SKM-1 (cell line): Measurements from ENCODE around the gene CORO6.

Source experiments
- DNase-seq: peaks from one replicate; lab custom pipeline; 2025; ENCODE audit not compliant: unreplicated experiment; lab: John Stamatoyannopoulos, UW

Gene CORO6

DNA sequence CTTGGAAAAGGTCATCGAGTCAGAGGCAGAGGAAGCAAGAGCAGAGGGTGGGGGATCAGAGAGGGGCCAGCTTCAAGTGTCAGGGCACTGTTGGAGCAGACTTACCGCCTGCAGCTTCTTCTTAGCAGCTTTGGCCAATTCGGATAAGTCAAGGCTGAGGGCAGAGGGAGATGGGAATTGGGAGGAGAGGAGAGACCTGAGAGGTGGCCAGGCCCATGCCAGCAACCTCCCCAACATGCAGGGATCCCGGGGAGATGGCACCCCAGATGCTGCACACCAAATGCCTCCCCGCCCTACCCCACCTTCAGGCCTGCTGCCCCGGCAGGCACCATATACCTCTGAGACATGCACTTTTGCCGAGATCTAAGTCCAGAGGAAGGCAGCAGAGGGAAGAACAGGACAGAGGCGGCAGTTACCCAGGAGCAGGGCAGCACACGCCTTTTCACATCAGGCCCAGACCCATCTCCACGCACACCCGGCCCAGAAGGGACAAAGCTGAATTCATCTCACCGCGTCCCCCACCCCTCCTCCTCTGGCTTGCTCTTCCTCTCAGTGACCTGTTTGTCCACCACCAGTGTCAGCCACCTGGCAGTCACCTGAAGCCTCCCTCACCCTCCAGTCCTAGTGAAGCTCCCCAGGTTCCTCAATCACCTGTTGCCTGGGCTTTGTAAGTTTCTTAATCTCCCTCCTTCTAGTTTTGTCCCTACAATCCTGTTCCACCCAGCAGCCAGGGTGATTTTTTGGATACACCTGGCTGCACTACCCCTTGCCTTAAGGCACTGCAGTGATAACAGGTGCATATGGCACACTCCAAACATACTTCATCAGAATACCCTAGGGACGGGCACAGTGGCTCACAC lies 43.9 kb downstream of the CORO6 start:
- no peak for DNase-seq

DNA sequence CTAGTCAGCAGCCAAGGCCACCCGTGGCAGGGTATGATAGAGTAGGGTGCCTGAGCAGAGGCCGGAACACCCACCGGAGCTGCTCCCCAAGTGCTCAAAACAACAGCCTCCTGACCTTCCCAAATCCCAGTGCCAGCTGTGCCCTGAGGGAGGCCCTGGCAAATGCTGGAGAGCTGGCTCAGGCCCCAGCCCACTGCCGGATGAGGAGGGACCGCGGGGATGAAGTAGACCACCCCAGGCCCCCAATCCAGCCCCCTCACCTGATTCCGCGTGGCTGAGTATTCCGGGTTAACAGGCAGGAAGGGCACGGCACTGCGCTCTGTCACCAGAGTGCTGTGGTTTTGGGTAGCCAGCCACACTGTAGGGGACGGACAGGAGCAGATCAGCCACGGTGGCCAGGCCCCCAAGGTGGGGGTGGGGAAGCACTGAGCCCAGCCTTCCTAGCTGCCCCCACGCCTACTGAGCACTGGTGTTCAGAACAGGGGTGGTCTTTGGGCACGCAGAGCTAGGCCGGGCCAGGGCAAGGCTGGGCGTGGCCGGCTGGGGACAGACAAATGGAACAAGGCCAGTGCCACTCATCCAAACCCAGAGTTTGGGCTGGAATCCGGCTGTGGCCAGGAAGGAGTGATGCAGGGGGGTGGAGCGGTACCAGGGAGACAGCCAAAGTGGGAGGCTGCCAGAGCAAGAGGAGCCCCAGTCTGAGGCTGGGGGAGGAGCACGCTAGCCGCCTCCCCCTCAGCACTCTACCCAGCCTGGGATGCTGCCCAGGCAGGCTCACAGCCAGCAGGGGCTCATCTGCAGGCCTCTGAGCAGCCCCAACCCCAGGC lies 45.1 kb downstream of the CORO6 start:
- no peak for DNase-seq

- no peak for DNase-seq
Measured at GRCh38 chr17:29577001-29577370, 45.7 kb downstream of the CORO6 start.

GRCh38 chr17:29576214-29577000 lies 46.3 kb downstream of the CORO6 start:
- DNase-seq, result no peak

GRCh38 chr17:29575511-29576213 lies 47.0 kb downstream of the CORO6 start:
- DNase-seq, result no peak

DNA sequence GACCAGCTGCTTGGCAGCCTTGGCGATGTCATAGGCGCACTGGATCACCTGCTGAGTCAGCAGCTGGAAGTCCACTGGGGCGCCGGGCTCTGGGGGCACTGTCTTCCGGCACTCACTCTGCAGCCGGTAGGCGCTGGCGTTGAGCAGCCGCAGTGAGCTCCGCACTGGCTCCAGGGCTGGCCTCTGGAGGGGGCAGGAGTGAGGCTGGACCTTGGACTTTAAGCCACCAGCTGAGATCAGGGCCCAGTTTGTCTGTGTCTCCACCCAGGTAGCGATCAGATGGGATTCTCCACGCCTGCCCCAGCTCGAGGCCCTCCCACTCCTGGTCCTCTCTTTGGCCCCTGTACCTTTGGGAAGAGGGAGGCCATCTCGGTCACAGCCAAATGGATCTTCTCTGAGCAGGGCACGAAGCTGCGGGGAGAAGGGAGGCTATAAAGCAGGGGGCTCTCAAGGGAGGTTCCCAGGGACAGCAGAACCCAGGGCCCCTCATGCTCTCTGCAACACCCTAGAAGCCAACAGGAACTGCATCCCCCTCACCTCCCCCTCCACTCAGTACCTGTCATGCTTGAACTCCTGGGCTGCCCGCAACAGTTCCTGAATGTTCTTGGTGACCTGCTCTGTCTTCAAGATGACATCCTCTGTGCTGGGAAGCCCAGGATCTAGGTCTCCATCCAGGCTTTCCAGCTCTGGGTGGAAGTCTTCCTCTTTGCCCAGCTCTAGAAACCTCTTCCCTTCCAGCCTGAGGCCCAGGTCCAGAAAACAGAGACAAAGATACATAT lies 47.8 kb downstream of the CORO6 start:
- DNase-seq, result no peak

GRCh38 chr17:29573871-29574731 lies 48.6 kb downstream of the CORO6 start:
- no peak for DNase-seq

GRCh38 chr17:29573558-29573869 lies 49.2 kb downstream of the CORO6 start:
- no peak for DNase-seq

DNA sequence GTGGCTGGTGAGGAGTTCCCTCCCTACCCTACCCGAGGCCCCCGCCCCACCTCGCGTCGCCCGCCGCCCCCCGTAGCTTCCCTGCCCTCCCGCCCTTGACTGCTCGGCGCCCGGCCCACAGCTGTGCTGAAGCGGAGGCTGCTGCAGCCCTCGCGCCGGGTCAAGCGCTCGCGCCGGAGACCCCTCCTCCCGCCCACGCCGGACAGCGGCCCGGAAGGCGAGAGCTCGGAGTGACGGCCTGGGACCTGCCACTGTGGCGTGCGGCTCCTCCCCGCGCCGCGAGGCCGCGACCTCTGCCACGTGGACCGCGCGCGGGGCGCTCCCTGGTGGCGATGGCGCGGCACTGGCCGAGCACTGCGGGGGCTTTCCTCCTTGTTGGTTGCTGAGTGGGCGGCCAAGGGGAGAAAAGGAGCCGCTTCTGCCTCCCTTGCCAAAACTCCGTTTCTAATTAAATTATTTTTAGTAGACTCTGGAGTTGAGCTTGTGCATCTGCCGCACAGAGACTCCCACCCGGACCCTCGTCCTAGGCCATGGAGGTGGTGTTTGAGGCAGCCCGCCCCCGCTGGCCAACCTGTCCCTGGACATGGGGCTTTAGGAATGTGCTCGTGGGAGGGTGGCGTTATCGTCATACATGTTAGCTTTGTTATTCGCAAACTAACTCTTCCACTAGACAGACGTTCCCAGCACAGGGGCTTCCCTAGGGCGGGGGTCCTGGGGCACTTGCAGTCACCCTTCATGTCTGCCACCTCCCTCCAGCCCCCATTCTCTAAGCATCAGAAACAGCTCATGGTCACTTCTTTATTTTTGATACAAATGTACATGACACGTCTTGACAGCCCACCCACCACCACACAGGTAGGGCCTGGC lies 49.8 kb downstream of the CORO6 start:
- no peak for DNase-seq

- DNase-seq, result no peak
Measured at GRCh38 chr17:29571883-29572681, 50.6 kb downstream of the CORO6 start.

DNA sequence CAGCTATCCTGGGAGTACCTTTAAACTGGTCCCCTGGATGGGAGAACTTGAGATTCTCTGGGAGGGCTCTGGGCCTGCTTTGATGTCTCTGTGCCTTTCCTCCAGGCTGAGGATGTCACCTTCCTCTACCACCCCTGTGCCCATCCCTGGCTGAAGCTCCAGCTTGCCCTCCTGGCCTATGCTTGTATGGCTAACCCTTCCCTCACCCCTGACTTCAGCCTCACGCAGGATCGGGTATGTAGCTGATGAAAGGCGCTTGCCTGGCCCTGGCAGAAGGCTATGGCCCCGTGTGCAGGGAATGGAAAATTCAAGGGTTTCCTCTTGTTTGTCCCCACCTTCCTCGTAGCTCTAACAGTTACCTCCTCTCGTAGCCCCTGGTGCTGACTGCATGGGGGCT lies 51.2 kb downstream of the CORO6 start:
- DNase-seq, result no peak

- no peak for DNase-seq
Measured at GRCh38 chr17:29570521-29570920, 52.2 kb downstream of the CORO6 start.

DNA sequence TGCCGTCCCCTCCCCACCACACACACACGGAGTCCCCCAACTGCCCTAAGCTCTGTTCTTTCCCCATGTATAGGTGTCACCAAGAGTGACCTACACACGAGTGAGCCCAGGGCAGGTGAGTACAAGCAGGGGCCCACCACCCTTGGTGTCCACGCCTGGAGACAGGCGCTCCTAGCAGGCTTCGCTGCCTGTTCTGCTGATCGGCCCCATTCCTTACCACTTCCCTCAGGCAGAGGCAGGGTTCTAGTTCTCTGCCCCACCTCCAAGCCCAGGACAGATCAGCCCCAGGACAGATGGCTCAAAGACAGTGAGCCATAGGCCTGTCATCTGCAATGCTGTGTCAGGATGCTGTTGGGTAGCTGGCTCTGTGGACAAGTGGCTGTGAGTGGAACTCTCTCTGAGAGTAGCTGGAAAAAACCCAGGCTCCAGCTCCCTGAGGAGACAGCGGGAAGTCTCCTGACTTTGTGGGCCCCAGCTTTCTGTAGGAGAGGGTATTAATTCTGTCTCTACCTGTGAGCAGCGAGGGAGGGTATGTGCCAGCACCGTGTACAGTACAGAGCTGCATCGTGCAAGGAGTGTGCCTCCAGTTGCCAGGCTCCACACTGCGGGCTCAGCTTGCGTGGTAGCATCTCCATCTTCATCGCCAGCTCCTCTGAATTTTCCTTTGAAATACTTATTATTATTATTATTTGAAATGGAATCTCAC lies 53.3 kb downstream of the CORO6 start:
- no peak for DNase-seq

DNA sequence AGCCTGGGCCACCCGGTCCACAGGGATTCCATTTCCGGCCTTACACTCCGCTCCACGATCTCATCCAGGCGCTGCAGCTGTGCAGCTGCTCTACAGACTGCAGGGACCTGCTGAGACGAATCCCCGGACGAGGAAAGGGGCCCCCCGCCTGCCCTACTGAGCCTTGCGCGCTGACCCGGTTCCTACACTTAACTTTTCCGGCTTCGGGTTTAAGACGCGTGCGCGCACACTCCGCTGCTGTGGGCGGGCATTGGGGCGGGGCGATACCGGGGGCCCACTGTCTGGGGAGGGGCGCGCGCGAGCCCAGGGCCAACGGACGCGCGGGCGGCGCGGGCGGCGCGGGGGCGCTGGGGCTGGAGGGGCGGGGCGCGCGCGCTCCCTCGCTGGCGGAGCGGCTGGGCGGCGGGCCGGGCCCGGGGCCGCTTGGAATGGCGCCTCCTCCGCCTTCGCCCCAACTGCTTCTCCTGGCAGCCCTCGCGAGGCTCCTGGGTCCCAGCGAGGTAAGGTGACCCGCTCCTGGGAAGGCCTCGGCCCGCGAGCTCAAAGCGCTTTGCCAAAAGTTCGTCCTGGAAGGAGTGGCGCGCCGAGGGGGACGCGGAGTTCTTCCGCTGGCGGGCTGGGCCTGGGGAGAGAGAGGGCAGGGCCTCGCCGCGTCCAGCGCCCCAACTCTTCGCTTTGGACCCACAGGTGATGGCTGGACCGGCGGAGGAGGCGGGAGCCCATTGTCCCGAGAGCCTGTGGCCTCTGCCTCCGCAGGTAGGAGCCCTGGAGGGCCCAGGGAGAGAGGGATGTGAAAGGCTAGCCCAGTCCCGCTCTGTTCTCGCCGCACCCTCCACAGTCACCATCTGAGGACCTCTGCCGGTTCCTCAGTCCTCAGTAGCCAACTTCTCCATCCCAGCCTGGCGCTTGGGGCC lies 54.1 kb downstream of the CORO6 start, which contains the start of gene TP53I13:
TSS of gene TP53I13 (plus strand) at position 371 of the 914 bp plus-strand sequence. CDS start at position 429, 58 bp downstream.
- peak; percentile 51 for DNase-seq

DNA sequence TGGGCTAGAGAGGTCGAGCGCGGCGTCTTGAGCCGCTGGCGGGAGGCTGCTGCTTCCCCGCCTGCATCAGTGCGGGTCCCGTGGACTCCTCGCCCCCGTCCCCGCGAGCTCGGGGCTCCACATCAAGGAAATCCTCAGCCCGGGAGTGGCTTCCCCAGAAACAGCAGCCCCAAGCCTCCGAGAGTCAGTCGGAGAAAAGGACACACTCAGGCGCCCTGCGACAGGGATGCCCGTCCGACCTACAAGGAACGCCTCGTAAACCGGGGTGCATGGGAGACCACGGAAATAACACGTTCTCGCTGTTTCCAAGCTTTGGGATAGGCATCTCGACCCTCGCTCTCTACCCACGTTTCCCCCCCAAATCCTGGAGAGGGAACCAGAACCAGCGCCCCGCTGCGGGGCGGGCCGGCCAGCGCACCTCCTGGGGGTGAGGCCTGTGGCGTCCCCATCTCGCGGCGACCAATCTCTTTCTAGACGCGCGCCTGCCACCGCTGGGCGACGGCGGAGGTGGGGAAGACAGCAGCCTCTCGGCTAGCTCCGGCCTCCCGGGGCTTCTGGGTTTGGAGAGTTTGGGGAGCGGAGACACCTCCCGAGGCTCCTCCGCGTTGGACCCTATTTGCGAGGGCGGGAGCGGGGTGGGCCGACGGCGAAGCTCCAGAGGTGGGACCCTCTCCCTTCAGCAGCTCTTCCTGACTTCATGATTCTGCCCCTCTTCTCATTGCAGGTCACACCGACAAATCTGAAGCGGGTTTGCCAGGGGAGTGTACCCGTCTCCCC lies 55.0 kb downstream of the CORO6 start:
- peak; percentile 33 for DNase-seq
